ENCODE results near the gene KHDC1. TPM values are rescaled to one million over a fixed set of nuclear protein-coding genes. Genes with fewer than 3 reads are reported as not detected.

KHDC1 gene
- total RNA-seq, 1 donor from 2014 or later = 7.0 TPM

DNA sequence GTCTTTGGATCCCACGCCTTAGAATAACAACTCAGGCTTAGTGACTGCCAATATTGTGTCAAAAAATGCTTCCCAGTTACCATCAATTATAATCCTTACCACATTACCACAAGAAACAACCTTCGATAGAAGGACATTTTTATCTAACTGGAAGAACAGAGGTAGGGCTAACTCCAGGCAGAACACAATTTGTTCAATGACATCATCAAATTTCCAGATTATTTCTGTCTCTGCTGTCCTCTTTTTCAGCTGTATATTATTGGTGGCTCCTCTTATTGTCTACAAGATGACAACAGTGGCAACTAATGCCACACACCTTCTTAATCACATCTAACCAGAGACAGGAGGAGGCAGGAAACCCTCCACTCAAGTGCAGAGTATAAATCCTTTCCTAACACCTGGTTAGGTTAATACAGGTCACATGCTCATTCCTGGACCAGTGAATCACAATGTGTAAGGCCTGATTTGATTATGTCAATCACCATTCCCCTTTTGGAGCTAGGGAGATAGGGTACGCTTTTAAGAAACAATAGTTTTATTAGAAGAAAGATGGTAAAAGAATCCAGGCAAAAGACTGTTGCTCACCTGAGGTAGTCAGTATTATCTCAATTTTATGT lies 55.7 kb downstream of the KHDC1 start:
- no peaks in the 10 kb centered on the region for H3K36me3 Mint-ChIP-seq
- no peak overlapping the region for H3K4me3 Mint-ChIP-seq
- H3K9ac ChIP-seq = no peak overlapping the region
- H2AFZ ChIP-seq (replicated peaks) = no peak overlapping the region
- DNase-seq (ENCODE audit: low spot score) = no peak
- no peak for TF ChIP-seq EZH2phosphoT487 (IDR thresholded peaks at IDR 0.05)
- TF ChIP-seq EZH2 (IDR thresholded peaks at IDR 0.05) = no peak
- TF ChIP-seq, protein P1, sequence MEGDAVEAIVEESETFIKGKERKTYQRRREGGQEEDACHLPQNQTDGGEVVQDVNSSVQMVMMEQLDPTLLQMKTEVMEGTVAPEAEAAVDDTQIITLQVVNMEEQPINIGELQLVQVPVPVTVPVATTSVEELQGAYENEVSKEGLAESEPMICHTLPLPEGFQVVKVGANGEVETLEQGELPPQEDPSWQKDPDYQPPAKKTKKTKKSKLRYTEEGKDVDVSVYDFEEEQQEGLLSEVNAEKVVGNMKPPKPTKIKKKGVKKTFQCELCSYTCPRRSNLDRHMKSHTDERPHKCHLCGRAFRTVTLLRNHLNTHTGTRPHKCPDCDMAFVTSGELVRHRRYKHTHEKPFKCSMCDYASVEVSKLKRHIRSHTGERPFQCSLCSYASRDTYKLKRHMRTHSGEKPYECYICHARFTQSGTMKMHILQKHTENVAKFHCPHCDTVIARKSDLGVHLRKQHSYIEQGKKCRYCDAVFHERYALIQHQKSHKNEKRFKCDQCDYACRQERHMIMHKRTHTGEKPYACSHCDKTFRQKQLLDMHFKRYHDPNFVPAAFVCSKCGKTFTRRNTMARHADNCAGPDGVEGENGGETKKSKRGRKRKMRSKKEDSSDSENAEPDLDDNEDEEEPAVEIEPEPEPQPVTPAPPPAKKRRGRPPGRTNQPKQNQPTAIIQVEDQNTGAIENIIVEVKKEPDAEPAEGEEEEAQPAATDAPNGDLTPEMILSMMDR (IDR thresholded peaks at IDR 0.05) = no peak
- H3K4me1 ChIP-seq = no peaks in the 10 kb centered on the region
- no peaks in the 10 kb centered on the region for H3K79me2 ChIP-seq (ENCODE audit: low read depth)
- H3K27me3 ChIP-seq = no peaks in the 10 kb centered on the region
- H4K20me1 ChIP-seq (ENCODE audit: low read depth) = no peaks in the 10 kb centered on the region
- no peaks in the 10 kb centered on the region for H3K4me1 Mint-ChIP-seq
- peaks cover 11% of the 10 kb centered on the region for H3K9me3 Mint-ChIP-seq
- H3K27ac Mint-ChIP-seq = no peak overlapping the region
- no peaks in the 10 kb centered on the region for H3F3A ChIP-seq (ENCODE audit: low read depth)
- H3K4me2 ChIP-seq = no peak overlapping the region
- no peaks in the 10 kb centered on the region for H3K9me3 ChIP-seq (ENCODE audit: low read depth)
- no peak overlapping the region for H3K27ac ChIP-seq
- no peaks in the 10 kb centered on the region for H3K36me3 ChIP-seq
- no peaks in the 10 kb centered on the region for H3K27me3 Mint-ChIP-seq (ENCODE audit: insufficient read depth, low read depth)
- H3K4me3 ChIP-seq = no peak overlapping the region

DNA sequence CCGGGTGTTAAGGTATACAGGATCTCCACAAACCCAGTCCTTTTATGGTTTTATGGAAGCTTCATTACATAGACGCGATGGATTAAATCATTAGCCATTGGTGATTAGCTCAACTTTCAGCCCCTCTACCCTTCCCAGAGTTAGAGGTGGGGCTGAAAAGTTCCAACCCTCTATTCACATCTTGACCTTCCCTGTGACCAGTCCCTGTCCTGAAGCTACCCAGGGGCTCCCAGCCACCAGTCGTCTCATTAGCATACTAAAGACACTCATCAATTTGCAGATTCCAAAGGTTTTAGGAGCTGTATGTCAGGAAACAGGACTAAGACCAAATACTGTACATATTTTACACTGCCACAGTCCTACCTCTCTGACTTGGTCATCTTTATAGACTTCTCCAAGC lies 58.7 kb downstream of the KHDC1 start:
- no peak overlapping the region for H3K9ac ChIP-seq
- H3K4me3 ChIP-seq = no peak overlapping the region
- H3K4me3 Mint-ChIP-seq = no peak overlapping the region
- H4K20me1 ChIP-seq (ENCODE audit: low read depth) = no peaks in the 10 kb centered on the region
- DNase-seq (ENCODE audit: low spot score) = no peak
- peaks cover 11% of the 10 kb centered on the region for H3K9me3 Mint-ChIP-seq
- H3K9me3 ChIP-seq (ENCODE audit: low read depth) = no peaks in the 10 kb centered on the region
- TF ChIP-seq EZH2 (IDR thresholded peaks at IDR 0.05) (no peak), EZH2phosphoT487 (IDR thresholded peaks at IDR 0.05) (no peak)
- TF ChIP-seq, protein P1 (IDR thresholded peaks at IDR 0.05) = no peak
- no peak overlapping the region for H3K4me2 ChIP-seq
- H3F3A ChIP-seq (ENCODE audit: low read depth) = no peaks in the 10 kb centered on the region
- H3K4me1 ChIP-seq = no peaks in the 10 kb centered on the region
- H2AFZ ChIP-seq (replicated peaks) = no peak overlapping the region
- H3K4me1 Mint-ChIP-seq = no peaks in the 10 kb centered on the region
- H3K79me2 ChIP-seq (ENCODE audit: low read depth) = no peaks in the 10 kb centered on the region
- H3K36me3 ChIP-seq = no peaks in the 10 kb centered on the region
- H3K27me3 Mint-ChIP-seq (ENCODE audit: insufficient read depth, low read depth) = no peaks in the 10 kb centered on the region
- H3K27ac ChIP-seq = no peak overlapping the region
- no peaks in the 10 kb centered on the region for H3K36me3 Mint-ChIP-seq
- H3K27me3 ChIP-seq = no peaks in the 10 kb centered on the region
- no peak overlapping the region for H3K27ac Mint-ChIP-seq

- no peak overlapping the region for H3K9ac ChIP-seq
- no peaks in the 10 kb centered on the region for H3K36me3 ChIP-seq
- H3K4me3 Mint-ChIP-seq = no peak overlapping the region
- H4K20me1 ChIP-seq (ENCODE audit: low read depth) = no peaks in the 10 kb centered on the region
- H3K4me1 Mint-ChIP-seq = no peaks in the 10 kb centered on the region
- H3K9me3 ChIP-seq (ENCODE audit: low read depth) = no peaks in the 10 kb centered on the region
- H3F3A ChIP-seq (ENCODE audit: low read depth) = no peaks in the 10 kb centered on the region
- no peaks in the 10 kb centered on the region for H3K27me3 ChIP-seq
- H3K27ac ChIP-seq = no peak overlapping the region
- H3K27ac Mint-ChIP-seq = no peak overlapping the region
- no peak overlapping the region for H3K4me3 ChIP-seq
- no peaks in the 10 kb centered on the region for H3K4me1 ChIP-seq
- no peak for TF ChIP-seq EZH2phosphoT487 (IDR thresholded peaks at IDR 0.05)
- no peak for TF ChIP-seq EZH2 (IDR thresholded peaks at IDR 0.05)
- TF ChIP-seq, protein P1 (IDR thresholded peaks at IDR 0.05) = no peak
- H3K9me3 Mint-ChIP-seq = peaks cover 11% of the 10 kb centered on the region
- no peak overlapping the region for H2AFZ ChIP-seq (replicated peaks)
- H3K27me3 Mint-ChIP-seq (ENCODE audit: insufficient read depth, low read depth) = no peaks in the 10 kb centered on the region
- no peak overlapping the region for H3K4me2 ChIP-seq
- DNase-seq (ENCODE audit: low spot score) = no peak
- H3K36me3 Mint-ChIP-seq = no peaks in the 10 kb centered on the region
- no peaks in the 10 kb centered on the region for H3K79me2 ChIP-seq (ENCODE audit: low read depth)
These were observed 59.9 kb downstream of the KHDC1 start for GRCh38 chr6:73203098-73203497.

Measured in neural progenitor cell (in vitro differentiated cells).